Measurements from ENCODE around the gene EIF5. TPM values are rescaled to one million over a fixed set of nuclear protein-coding genes. Genes with fewer than 3 reads are reported as not detected.
A peak's percentile ranks its signal among the peaks of the same experiment; 100 is the strongest.
"Not testable (repeated sequence)": the region's sequence is repeated elsewhere in the genome, so short reads cannot be mapped to it uniquely, and the experiment has no call there.

Gene EIF5
- total and polyA plus RNA-seq, 2 experiments from 2014 or later = 194 to 634 TPM

- no peak for TF ChIP-seq REST (IDR thresholded peaks at IDR 0.05; ENCODE audit: unreplicated experiment)
Observed at GRCh38 chr14:103356024-103356682, 22.1 kb downstream of the EIF5 start (continued).

- not testable (repeated sequence) for H3K9me3 Mint-ChIP-seq; H3K4me3 Mint-ChIP-seq; H3K27ac Mint-ChIP-seq; H3K36me3 Mint-ChIP-seq (ENCODE audit: low read depth); H4K20me1 ChIP-seq (replicated peaks; ENCODE audit: insufficient read depth); DNase-seq (ENCODE audit: low spot score); H3K9me2 ChIP-seq (ENCODE audit: insufficient read depth); H3K27ac ChIP-seq (ENCODE audit: low read depth); H3F3A ChIP-seq (replicated peaks; ENCODE audit: low read depth); ATAC-seq; H2AFZ ChIP-seq; H3K79me2 ChIP-seq (replicated peaks; ENCODE audit: insufficient read depth); H3K27me3 Mint-ChIP-seq (ENCODE audit: insufficient read depth, low read depth, poor library complexity); H3K36me3 ChIP-seq (ENCODE audit: insufficient read depth); H3K4me2 ChIP-seq; H3K27me3 ChIP-seq (ENCODE audit: insufficient read depth); H3K4me3 ChIP-seq
- H3K4me1 Mint-ChIP-seq = peaks cover 19% of the 10 kb centered on the region
- peaks cover 15% of the 10 kb centered on the region for H3K4me1 ChIP-seq (ENCODE audit: insufficient read depth)
Observed at GRCh38 chr14:103357552-103357951, 23.5 kb downstream of the EIF5 start.

- peak overlapping the region; percentile 90; the same call in 1 of the 2 replicates for H2AFZ ChIP-seq
- 0 out of 2 replicates have a peak, but pooled peaks cover under 1% of the 10 kb centered on the region for H3F3A ChIP-seq (replicated peaks; ENCODE audit: low read depth)
- no peak overlapping the region for H3K4me3 ChIP-seq
- no peak for DNase-seq (ENCODE audit: low spot score)
- H3K36me3 ChIP-seq (ENCODE audit: insufficient read depth) = no peaks in the 10 kb centered on the region
- peaks cover 22% of the 10 kb centered on the region for H3K9me3 Mint-ChIP-seq
- peaks cover 14% of the 10 kb centered on the region for H3K4me1 Mint-ChIP-seq
- no peaks in the 10 kb centered on the region for H3K79me2 ChIP-seq (replicated peaks; ENCODE audit: insufficient read depth)
- ATAC-seq = no peak
- no peaks in the 10 kb centered on the region for H4K20me1 ChIP-seq (replicated peaks; ENCODE audit: insufficient read depth)
- peaks cover 10% of the 10 kb centered on the region for H3K4me1 ChIP-seq (ENCODE audit: insufficient read depth)
- no peaks in the 10 kb centered on the region for H3K9me2 ChIP-seq (ENCODE audit: insufficient read depth)
- peaks cover 4% of the 10 kb centered on the region for H3K27me3 Mint-ChIP-seq (ENCODE audit: insufficient read depth, low read depth, poor library complexity)
- H3K4me2 ChIP-seq = no peak overlapping the region
- H3K36me3 Mint-ChIP-seq (ENCODE audit: low read depth) = peaks cover 14% of the 10 kb centered on the region
- H3K4me3 Mint-ChIP-seq = no peak overlapping the region
- no peak overlapping the region for H3K27ac ChIP-seq (ENCODE audit: low read depth)
- H3K27ac Mint-ChIP-seq = no peak overlapping the region
- no peaks in the 10 kb centered on the region for H3K27me3 ChIP-seq (ENCODE audit: insufficient read depth)
- no peak for TF ChIP-seq NANOG (IDR thresholded peaks at IDR 0.05; ENCODE audit: borderline replicate concordance)
- no peak for TF ChIP-seq ZNF114 (CRISPR knock-in tag; IDR thresholded peaks at IDR 0.05)
- TF ChIP-seq CREB1 (CRISPR knock-in tag; IDR thresholded peaks at IDR 0.05; ENCODE audit: low read depth) = no peak
- no peak for TF ChIP-seq REST (IDR thresholded peaks at IDR 0.05; ENCODE audit: unreplicated experiment)
- no peak for TF ChIP-seq POLR2AphosphoS5 (IDR thresholded peaks at IDR 0.05; ENCODE audit: low read depth)
- TF ChIP-seq ZNF462 (CRISPR knock-in tag; IDR thresholded peaks at IDR 0.05) = no peak
Observed at GRCh38 chr14:103360548-103360947, 26.5 kb downstream of the EIF5 start.
